Right cardiac atrium (tissue), 5 donors: ENCODE results near the gene AMZ2. TPM values are rescaled to one million over a fixed set of nuclear protein-coding genes. Genes with fewer than 3 reads are reported as not detected.
"Not testable (repeated sequence)": the region's sequence is repeated elsewhere in the genome, so short reads cannot be mapped to it uniquely, and the experiment has no call there.

Source experiments
- ATAC-seq, 2 donors: fragments of 200-7000 bp; cut with Tn5 transposase; one replicate each; pipeline versions ENCODE4 v1.8.0 to v1.9.1; 2020; ENCODE audit warnings: moderate library complexity in 2 of 2, mild to moderate bottlenecking in 1 of 2
- DNase-seq, 3 donors: peaks; one replicate each; pipeline ENCODE4 v3.0.0-alpha.2; 2020
- H3K27ac ChIP-seq: one replicate; pipeline ENCODE4 v1.5.1; 2013; ENCODE audit warnings: mild to moderate bottlenecking, low read length, control low read depth, moderate library complexity
- H3K27me3 ChIP-seq: one replicate; pipeline ENCODE4 v1.6.1; 2013; ENCODE audit not compliant: control insufficient read depth, insufficient read depth
- H3K4me1 ChIP-seq: one replicate; pipeline ENCODE4 v1.6.1; 2013; ENCODE audit warnings: low read length; ENCODE audit not compliant: control insufficient read depth, insufficient read depth
- H3K4me3 ChIP-seq: one replicate; pipeline ENCODE4 v1.5.1; 2013; ENCODE audit warnings: low read length, control low read depth
- H3K9me3 ChIP-seq: one replicate; pipeline ENCODE4 v1.6.1; 2013; ENCODE audit warnings: low read length; ENCODE audit not compliant: control insufficient read depth
- WGBS: extraction: QIAGEN DNeasy Blood & Tissue Kit; methylation state at CpG from one replicate; pipeline ENCODE4 v1.1.7; 2013; 5-methylcytosine and 5-hydroxymethylcytosine counted together
- intact Hi-C, 4 donors: fragments of 100-400 bp; cut with DNase I; formaldehyde crosslinking; loops; one replicate each; pipeline versions ENCODE4 v1.11.0 to v1.14.0; 2022 to 2023
- polyA plus RNA-seq: library from polyadenylated mRNA; stranded (reverse); fragments of 200-250 nt; gene quantifications from one replicate; pipeline ENCODE4 v1.2.3, GENCODE V29; 2013
- total RNA-seq, 4 donors: library from RNA; stranded (reverse); fragmentation: NEBNext Ultra II Directional; extraction: Animal tissue kit (Norgen Biotek cat#: 25700); gene quantifications; one replicate each; pipeline ENCODE4 v1.2.1, GENCODE V29; 2021
- donor health status: healthy with polysubstance abuse.
- donor health status: DM: no; HTN: yes; CAD: no.
- donor health status: DM: no; HTN: no; CAD: no.
- donor health status: DM: no; HTN: yes; CAD: no; lungs with severe emphysema.
- donor health status: DM: yes; HTN: yes; CAD: no.

AMZ2 gene
- total and polyA plus RNA-seq, 5 donors = 73.9 to 98.3 (median 95.1) TPM

- Histone ChIP-seq H3K4me1 (no peaks in the 10 kb centered on the region), H3K4me3 (peak overlapping the region; percentile 81)
- under 1% methylated on average over 50 of the region's 50 CpGs for WGBS
Measured at GRCh38 chr17:68205808-68206720, 41.8 kb upstream of the AMZ2 start.

GRCh38 chr17:68207651-68208253 is 40.1 kb upstream of the AMZ2 start:
- Histone ChIP-seq H3K27ac (no peak overlapping the region), H3K9me3 (no peaks in the 10 kb centered on the region), H3K27me3 (no peaks in the 10 kb centered on the region), H3K4me3 (no peak overlapping the region), H3K4me1 (no peaks in the 10 kb centered on the region)
- 91% methylated on average over 37 of the region's 37 CpGs for WGBS
- intact Hi-C loops = loop anchor here in 2 of 4 donors (5.0 kb wide), 1 partner anchor 40 kb away; the partner anchor contains the start of gene AMZ2 (in 2 of the 2)
- no peak for ATAC-seq
- DNase-seq = peak in 1 of 3 donors; percentile 62

More at GRCh38 chr17:68205808-68206720, 41.8 kb upstream of the AMZ2 start:
- Histone ChIP-seq H3K27ac (peak overlapping the region; percentile 85), H3K9me3 (no peaks in the 10 kb centered on the region), H3K27me3 (no peaks in the 10 kb centered on the region)
- intact Hi-C loops = loop anchor here in 2 of 4 donors (5.0 kb wide), 1 partner anchor 41 kb away; the partner anchor contains the start of gene AMZ2 (in 2 of the 2)
- peak; percentile 29 to 52 for ATAC-seq
- DNase-seq = peak; percentile 40 to 75 (median 69)

DNA sequence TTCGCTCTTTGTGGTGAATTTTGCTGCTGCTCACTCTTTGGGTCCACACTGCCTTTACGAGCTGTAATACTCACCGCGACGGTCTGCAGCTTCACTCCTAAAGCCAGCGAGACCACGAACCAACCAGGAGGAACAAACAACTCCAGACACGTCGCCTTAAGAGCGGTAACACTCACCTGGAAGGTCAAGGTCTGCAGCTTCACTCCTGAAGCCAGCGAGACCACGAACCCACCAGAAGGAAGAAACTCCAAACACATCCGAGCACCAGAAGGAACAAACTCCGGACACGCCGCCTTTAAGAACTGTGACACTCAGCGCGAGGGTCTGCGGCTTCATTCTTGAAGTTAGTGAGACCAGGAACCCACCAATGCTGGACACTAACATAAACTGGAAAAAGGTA is 39.2 kb upstream of the AMZ2 start:
- intact Hi-C loops = loop anchor here in 2 of 4 donors (5.0 kb wide), 1 partner anchor 39 kb away; the partner anchor contains the start of gene AMZ2 (in 2 of the 2)
- not testable (repeated sequence) for H3K27ac ChIP-seq, H3K4me3 ChIP-seq

DNA sequence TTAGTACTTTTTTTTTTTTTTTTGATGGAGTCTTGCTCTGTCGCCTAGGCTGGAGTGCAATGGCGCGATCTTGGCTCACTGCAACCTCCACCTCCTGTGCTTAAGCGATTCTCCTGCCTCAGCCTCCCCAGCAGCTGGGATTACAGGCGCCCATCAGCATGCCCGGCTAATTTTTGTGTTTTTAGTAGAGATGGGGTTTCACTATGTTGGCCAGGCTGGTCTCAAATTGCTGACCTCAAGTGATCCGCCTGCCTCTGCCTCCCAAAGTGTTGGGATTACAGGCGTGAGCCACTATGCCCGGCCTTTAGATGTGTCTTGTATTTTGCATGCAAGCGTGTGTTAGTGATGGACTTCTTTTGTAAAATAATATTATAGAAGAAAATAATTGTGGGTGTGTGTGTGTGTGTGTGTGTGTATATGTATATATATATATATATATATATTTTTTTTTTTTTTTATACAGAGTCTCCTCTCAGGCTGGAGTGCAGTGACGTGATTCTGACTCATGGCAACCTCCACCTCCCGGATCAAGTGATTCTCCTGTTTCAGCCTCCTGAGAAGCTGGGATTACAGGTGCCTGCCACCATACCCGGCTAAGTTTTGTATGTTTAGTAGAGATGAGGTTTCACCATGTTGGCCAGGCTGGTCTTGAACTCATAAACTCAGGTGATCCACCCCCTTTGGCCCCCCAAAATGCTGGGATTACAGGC is 38.5 kb upstream of the AMZ2 start:
- not testable (repeated sequence) for H3K27ac ChIP-seq, H3K4me3 ChIP-seq, DNase-seq, H3K9me3 ChIP-seq, ATAC-seq, H3K27me3 ChIP-seq, H3K4me1 ChIP-seq
- intact Hi-C loops = loop anchor here in 2 of 4 donors (5.0 kb wide), 1 partner anchor 38 kb away; the partner anchor contains the start of gene AMZ2 (in 2 of the 2)
- WGBS = 97% methylated on average over 13 of the region's 13 CpGs

More for the DNA sequence above, 39.2 kb upstream of the AMZ2 start:
- 97% methylated on average over 19 of the region's 19 CpGs for WGBS
- H3K27me3 ChIP-seq, H3K4me1 ChIP-seq, ATAC-seq, H3K9me3 ChIP-seq, DNase-seq: not testable (repeated sequence)

GRCh38 chr17:68210570-68211315 is 37.1 kb upstream of the AMZ2 start:
- no peak for ATAC-seq
- DNase-seq = no peak
- intact Hi-C loops = no loop called here
- 85% methylated on average over 10 of the region's 10 CpGs for WGBS
- no peaks in the 10 kb centered on the region for H3K4me1 ChIP-seq
- H3K27me3 ChIP-seq = no peaks in the 10 kb centered on the region
- no peak overlapping the region for H3K27ac ChIP-seq
- no peak overlapping the region for H3K4me3 ChIP-seq
- H3K9me3 ChIP-seq = no peaks in the 10 kb centered on the region

DNA sequence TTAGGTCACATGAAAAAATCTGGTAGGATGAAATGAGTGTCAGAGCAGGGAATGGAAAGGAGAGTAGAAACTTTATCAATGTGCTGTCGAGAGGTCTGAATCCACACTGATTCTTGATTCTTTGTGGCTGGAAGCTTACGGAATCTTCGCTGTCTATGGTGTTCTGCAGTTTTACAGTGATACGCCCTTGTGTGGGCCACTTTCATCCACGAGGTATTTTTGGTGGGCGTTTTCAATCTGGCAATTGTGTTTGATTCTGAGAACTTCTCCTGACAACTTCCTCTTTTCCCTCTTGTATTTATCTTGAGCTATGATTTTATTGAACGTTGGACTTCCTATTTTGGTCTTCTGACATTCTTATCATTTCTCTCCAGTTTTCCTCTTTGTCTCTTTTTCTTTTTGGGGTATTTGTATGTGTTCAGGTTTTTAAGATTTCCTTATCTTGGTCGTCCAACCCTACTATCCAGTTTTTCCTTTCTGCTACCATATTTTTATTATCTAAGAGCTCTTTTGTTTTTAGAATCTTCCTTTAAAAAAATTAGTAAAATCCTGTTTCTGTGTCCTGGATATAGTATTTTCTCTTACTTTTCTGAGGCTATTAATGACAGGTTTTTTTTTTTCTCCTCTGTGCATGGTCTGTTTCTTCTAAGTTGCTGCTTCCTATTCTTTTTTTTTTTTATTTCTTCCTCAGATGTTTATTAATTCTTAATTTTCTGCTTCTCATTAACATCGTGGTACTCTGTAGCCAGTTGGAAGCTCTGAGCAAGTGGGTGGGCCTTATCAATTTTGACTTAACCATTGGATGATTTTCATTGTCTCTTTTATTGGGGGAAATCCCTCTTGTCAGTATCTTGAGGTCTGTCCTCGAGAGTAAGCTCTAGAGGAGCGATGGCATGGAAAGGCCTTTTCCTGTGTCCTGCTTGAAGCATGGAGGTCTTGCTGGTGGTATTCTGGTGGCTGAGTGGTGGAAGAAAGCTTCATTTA is 34.1 kb upstream of the AMZ2 start:
- intact Hi-C loops, DNase-seq, H3K27me3 ChIP-seq, H3K4me3 ChIP-seq, H3K27ac ChIP-seq, H3K9me3 ChIP-seq, ATAC-seq, H3K4me1 ChIP-seq: not testable (repeated sequence)
- WGBS = 53% methylated on average over 11 of the region's 11 CpGs

DNA sequence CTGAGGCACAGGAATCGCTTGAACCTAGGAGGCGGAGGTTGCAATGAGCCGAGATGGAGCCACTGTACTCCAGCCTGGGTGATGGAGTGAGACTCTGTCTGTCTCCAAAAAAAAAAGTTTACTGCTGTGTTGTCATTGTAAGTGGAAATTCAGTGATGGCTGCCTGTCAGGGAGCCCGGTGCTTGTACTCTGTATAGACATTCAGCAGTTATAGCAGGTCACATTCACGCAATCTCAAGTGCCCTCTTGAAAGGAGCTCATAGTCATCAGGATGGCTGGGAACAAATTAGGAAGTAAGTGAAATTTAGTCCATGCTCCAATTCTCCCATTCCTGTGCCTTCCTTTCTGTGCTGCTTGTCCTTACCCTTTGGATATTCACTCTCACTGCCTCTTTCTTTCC is 32.4 kb upstream of the AMZ2 start:
- H3K4me1 ChIP-seq, H3K27me3 ChIP-seq, DNase-seq, intact Hi-C loops, H3K4me3 ChIP-seq, H3K27ac ChIP-seq, H3K9me3 ChIP-seq: not testable (repeated sequence)
- peak; percentile 57 to 88 for ATAC-seq
- WGBS = 65% methylated on average over 1 of the region's 5 CpGs

DNA sequence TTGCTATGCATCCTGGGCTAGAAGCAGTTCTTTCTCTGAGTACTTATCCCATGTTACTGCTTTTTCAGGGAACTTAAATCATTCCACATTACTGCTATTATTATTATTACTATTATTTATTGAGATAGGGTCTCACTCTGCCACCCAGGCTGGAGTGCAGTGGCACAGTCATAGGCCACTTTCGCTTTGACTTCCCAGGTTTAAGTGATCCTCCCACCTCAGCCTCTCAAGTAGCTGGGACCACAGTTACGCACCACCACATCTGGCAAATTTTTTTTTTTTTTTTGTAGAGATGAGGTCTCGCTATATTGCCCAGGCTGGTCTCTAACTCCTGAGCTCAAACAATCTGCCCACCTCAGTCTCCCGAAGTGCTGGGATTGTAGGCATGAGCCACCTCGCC is 28.4 kb upstream of the AMZ2 start:
- H3K4me3 ChIP-seq, H3K4me1 ChIP-seq, intact Hi-C loops, ATAC-seq, DNase-seq, H3K9me3 ChIP-seq, H3K27ac ChIP-seq, H3K27me3 ChIP-seq: not testable (repeated sequence)
- 97% methylated on average over 5 of the region's 5 CpGs for WGBS

GRCh38 chr17:68220186-68220585 is 27.7 kb upstream of the AMZ2 start:
- H3K9me3 ChIP-seq, H3K27me3 ChIP-seq, DNase-seq, H3K4me1 ChIP-seq, ATAC-seq, intact Hi-C loops, H3K4me3 ChIP-seq, H3K27ac ChIP-seq: not testable (repeated sequence)
- WGBS = 98% methylated on average over 2 of the region's 2 CpGs
